ENCODE results near the gene ASTL. TPM values are rescaled to one million over a fixed set of nuclear protein-coding genes. Genes with fewer than 3 reads are reported as not detected.

ASTL gene
- total RNA-seq, 1 donor from 2014 or later: not detected

DNA sequence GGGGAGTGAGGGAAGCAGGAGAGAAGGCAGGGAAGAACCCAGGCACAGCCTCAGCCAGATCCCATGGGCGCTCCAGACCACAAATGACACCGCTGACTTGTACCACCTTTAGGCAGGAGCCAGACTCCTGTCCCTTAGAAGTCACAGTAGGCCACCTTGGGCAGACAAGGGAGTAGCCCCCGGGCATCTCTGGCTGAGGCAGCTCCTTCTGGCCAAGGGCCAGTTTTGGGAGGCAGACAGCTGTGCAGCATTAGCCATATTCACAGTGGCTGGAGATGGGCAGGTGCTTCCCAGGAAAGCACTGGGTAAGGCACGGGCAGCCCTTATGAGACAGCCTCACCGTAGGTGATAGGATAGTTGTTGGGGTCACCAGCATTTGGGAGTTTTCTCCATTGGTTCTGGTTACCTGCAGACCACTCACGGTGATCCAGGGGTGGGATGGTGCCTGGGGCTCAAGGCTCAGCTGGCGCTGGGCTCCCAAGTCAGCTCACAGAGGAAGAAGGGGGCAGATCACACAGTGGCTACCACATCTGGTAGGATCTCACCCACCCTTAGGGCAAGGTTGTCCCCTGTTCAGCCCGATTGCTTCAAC lies 2.1 kb downstream of the ASTL start:
- Histone ChIP-seq H3K36me3 (ENCODE audit: control insufficient read depth, insufficient read depth, low read length) (no peaks in the 10 kb centered on the region), H3K4me3 (ENCODE audit: low read depth, low read length) (no peak overlapping the region), H3K27me3 (ENCODE audit: control insufficient read depth, insufficient read depth, low read length) (peaks cover 4% of the 10 kb centered on the region)
- no peak for DNase-seq (ENCODE audit: low read depth)
- no peak for FAIRE-seq
- TF ChIP-seq, protein P1, sequence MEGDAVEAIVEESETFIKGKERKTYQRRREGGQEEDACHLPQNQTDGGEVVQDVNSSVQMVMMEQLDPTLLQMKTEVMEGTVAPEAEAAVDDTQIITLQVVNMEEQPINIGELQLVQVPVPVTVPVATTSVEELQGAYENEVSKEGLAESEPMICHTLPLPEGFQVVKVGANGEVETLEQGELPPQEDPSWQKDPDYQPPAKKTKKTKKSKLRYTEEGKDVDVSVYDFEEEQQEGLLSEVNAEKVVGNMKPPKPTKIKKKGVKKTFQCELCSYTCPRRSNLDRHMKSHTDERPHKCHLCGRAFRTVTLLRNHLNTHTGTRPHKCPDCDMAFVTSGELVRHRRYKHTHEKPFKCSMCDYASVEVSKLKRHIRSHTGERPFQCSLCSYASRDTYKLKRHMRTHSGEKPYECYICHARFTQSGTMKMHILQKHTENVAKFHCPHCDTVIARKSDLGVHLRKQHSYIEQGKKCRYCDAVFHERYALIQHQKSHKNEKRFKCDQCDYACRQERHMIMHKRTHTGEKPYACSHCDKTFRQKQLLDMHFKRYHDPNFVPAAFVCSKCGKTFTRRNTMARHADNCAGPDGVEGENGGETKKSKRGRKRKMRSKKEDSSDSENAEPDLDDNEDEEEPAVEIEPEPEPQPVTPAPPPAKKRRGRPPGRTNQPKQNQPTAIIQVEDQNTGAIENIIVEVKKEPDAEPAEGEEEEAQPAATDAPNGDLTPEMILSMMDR (IDR thresholded peaks at IDR 0.05; ENCODE audit: insufficient read depth, low read length, severe bottlenecking): no peak

DNA sequence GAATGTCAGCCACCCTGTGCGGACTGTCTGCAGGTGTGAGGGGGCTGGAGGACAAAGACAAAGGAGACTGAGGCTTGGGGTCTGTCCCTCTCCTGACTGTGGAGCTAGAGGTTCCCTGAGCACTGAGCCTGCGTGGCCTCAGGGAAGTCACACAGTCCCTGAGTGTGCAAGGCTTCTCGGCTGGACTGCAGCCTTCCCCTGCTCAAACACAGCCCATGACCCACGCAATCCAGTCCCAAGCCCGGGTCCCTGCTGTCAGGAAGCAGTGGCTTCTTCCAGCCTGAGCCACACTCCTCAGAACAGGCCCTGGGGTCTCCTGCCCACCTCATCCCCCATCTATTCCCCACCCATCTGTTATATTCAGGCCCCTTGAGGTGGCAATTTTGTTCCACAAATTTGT lies 2.7 kb downstream of the ASTL start:
- Histone ChIP-seq H3K36me3 (ENCODE audit: control insufficient read depth, insufficient read depth, low read length) (no peaks in the 10 kb centered on the region), H3K27me3 (ENCODE audit: control insufficient read depth, insufficient read depth, low read length) (peaks cover 4% of the 10 kb centered on the region), H3K4me3 (ENCODE audit: low read depth, low read length) (no peak overlapping the region)
- no peak for FAIRE-seq
- DNase-seq (ENCODE audit: low read depth): no peak
- TF ChIP-seq, protein P1 (IDR thresholded peaks at IDR 0.05; ENCODE audit: insufficient read depth, low read length, severe bottlenecking): no peak

DNA sequence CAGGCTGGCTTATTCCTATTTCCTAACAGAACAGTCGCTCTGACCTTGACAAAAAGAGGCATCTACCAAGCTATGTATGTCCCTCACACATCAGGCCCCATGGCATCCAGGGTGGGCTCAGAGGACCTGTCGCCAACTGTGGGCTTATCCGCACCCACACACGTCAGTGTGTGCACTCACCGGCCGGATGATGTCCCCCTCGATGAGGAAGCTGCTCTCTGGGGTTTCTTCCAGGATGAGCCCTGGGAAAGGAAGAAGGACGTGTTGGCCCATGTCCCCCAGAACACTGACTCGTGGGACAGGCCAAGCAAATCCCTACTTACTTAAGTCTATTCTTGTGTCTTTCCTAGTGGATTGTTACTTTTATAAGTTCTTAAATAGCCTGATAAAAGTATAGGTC lies 3.1 kb downstream of the ASTL start:
- no peak for FAIRE-seq
- TF ChIP-seq, protein P1 (IDR thresholded peaks at IDR 0.05; ENCODE audit: insufficient read depth, low read length, severe bottlenecking): no peak
- H3K27me3 ChIP-seq (ENCODE audit: control insufficient read depth, insufficient read depth, low read length): peaks cover 5% of the 10 kb centered on the region

DNA sequence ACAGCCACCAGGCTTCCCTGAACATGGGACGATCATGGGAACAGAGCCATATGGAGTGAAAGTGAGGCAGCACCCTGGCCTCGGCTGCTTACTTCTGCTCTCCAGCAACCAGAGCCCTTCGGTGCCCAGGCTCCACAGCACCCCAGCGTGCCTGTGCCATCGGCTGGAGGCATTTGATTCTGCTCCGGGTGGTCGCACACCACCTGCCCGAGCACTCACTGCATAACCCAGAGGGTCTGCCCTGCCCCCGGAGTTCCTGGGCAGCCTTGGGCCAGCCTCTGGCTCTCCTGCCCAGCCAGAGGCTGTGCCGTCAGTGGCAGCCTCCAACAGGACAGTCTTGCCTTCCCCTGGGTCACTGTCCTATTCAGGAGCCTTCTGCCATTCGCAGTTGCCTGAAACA lies 3.9 kb downstream of the ASTL start:
- peaks cover 6% of the 10 kb centered on the region for H3K27me3 ChIP-seq (ENCODE audit: control insufficient read depth, insufficient read depth, low read length)
- TF ChIP-seq, protein P1 (IDR thresholded peaks at IDR 0.05; ENCODE audit: insufficient read depth, low read length, severe bottlenecking): no peak
- no peak for DNase-seq (ENCODE audit: low read depth)
- H3K4me3 ChIP-seq (ENCODE audit: low read depth, low read length): no peak overlapping the region
- FAIRE-seq: no peak
- H3K36me3 ChIP-seq (ENCODE audit: control insufficient read depth, insufficient read depth, low read length): no peaks in the 10 kb centered on the region

More for the DNA sequence above, 3.1 kb downstream of the ASTL start:
- no peak overlapping the region for H3K4me3 ChIP-seq (ENCODE audit: low read depth, low read length)
- H3K36me3 ChIP-seq (ENCODE audit: control insufficient read depth, insufficient read depth, low read length): no peaks in the 10 kb centered on the region
- DNase-seq (ENCODE audit: low read depth): no peak

DNA sequence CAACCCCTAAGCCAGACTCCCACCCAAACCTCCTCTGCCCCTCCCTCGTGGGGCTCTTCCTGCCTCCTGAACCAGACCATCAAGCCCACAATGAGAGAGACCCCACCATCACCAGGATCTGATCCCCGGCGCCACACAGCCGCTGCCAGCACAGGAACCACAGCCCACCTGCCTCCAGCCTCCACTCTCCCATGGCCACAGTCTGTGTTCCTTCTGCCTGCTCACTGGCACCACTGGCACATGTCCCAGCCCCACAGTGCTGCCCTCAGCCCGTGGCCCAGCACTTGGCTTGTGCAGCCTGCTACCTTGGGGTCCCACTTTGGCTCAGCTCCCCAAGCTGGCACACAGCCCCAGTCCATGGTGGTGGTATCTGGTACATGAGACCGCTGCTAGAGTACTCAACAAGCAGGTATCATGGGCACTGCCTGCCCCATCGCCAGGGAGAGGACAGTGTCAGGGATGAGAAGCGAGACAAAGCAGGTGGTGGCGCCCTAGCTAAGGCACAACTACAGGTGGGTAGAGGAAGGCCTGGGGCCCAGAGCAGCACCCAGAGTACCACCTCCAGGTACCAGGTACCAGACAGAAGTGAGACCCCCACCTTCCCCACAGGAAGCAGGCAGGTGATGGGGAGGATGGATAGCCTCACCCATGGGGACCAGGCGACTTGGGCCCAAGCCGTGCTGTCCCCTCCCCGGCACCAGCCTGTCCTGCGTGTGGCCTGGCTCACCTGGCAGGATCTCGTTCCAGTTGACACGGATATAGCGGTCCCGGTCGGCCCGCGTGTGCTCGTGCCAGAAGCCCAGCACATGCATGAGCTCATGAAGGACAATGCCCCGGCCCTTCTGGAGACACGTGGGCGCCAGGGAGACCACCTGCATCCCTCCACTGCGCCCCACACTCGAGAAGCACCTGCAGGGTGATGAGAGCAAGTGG lies 6.2 kb downstream of the ASTL start:
- H3K36me3 ChIP-seq (ENCODE audit: control insufficient read depth, insufficient read depth, low read length): no peaks in the 10 kb centered on the region
- TF ChIP-seq, protein P1 (IDR thresholded peaks at IDR 0.05; ENCODE audit: insufficient read depth, low read length, severe bottlenecking): no peak
- DNase-seq (ENCODE audit: low read depth) (no peak), FAIRE-seq (no peak)
- H3K4me3 ChIP-seq (ENCODE audit: low read depth, low read length): no peak overlapping the region
- peaks cover 6% of the 10 kb centered on the region for H3K27me3 ChIP-seq (ENCODE audit: control insufficient read depth, insufficient read depth, low read length)

All from bronchial epithelial cell (primary cell).